OCI-LY7 (cell line): Measurements from ENCODE around the gene RIOK1. TPM values are rescaled to one million over a fixed set of nuclear protein-coding genes. Genes with fewer than 3 reads are reported as not detected.

Source experiments
- BruUV-seq: library from RNA; stranded (reverse); fragments of 400-500 nt; replicated peaks from 2 replicates; lab custom pipeline; 2021; lab: Mats Ljungman, UMichigan
- CTCF ChIA-PET: fragments of 300-600 bp; sonication (Branson Sonifier 250); formaldehyde crosslinking; loops from one replicate; lab custom pipeline; 2022; ENCODE audit warnings: antibody characterized with exemption; ENCODE audit not compliant: unreplicated experiment; lab: Charles Lee
- POLR2A ChIA-PET: fragments of 300-600 bp; sonication (Branson Sonifier 250); formaldehyde crosslinking; loops from one replicate; lab custom pipeline; 2022; ENCODE audit warnings: antibody characterized with exemption; lab: Charles Lee
- DNase-seq: peaks from one replicate; pipeline ENCODE4 v3.0.0-alpha.2; 2015; ENCODE audit warnings: low spot score
- H2AFZ ChIP-seq: fragments of 200-600 bp; sonication (generic), shearing (Covaris generic); 2 replicates; pipeline ENCODE4 v1.6.1; 2014; ENCODE audit warnings: mild to moderate bottlenecking, antibody characterized with exemption, low read length, moderate library complexity
- H3K27ac ChIP-seq: fragments of 200-600 bp; sonication (generic); 2 replicates; pipeline ENCODE4 v1.5.1; 2014; ENCODE audit warnings: mixed run types, low read depth, mild to moderate bottlenecking, moderate library complexity, low read length, inconsistent platforms; ENCODE audit not compliant: poor library complexity, severe bottlenecking
- H3K36me3 ChIP-seq: fragments of 200-600 bp; sonication (generic); 2 replicates; pipeline ENCODE4 v1.6.1; 2014; ENCODE audit warnings: mild to moderate bottlenecking, antibody characterized with exemption, low read length, moderate library complexity, mixed read lengths; ENCODE audit not compliant: insufficient read depth
- H3K4me1 ChIP-seq: fragments of 200-600 bp; sonication (generic); 2 replicates; pipeline ENCODE4 v1.5.1; 2014; ENCODE audit warnings: mild to moderate bottlenecking, low read length; ENCODE audit not compliant: insufficient read depth, poor library complexity, severe bottlenecking
- H3K4me2 ChIP-seq: fragments of 200-600 bp; sonication (generic); 2 replicates; pipeline ENCODE4 v1.6.1; 2014; ENCODE audit warnings: mild to moderate bottlenecking, low read length
- H3K4me3 ChIP-seq: fragments of 200-600 bp; sonication (generic); 2 replicates; pipeline ENCODE4 v1.5.1; 2014; ENCODE audit warnings: mild to moderate bottlenecking, low read depth, low read length; ENCODE audit not compliant: poor library complexity, severe bottlenecking
- H3K79me2 ChIP-seq: fragments of 200-600 bp; sonication (generic); 2 replicates; pipeline ENCODE4 v1.6.1; 2016; ENCODE audit warnings: low read depth, mild to moderate bottlenecking, low read length, moderate library complexity, mixed read lengths; ENCODE audit not compliant: insufficient read depth
- H3K9me2 ChIP-seq: fragments of 200-600 bp; sonication (generic); 2 replicates; pipeline ENCODE4 v1.6.1; 2016; ENCODE audit warnings: mild to moderate bottlenecking, low read length, mixed read lengths; ENCODE audit not compliant: insufficient read depth
- H3K9me3 ChIP-seq: fragments of 200-600 bp; sonication (generic); 2 replicates; pipeline ENCODE4 v1.6.1; 2014; ENCODE audit warnings: mild to moderate bottlenecking, mixed run types, low read length, mixed read lengths
- H4K20me1 ChIP-seq: fragments of 200-600 bp; sonication (generic); 2 replicates; pipeline ENCODE4 v1.6.1; 2014; ENCODE audit warnings: mild to moderate bottlenecking, antibody characterized with exemption, low read length, moderate library complexity, mixed read lengths; ENCODE audit not compliant: insufficient read depth
- CTCF ChIP-seq: fragments of 200-600 bp; sonication (generic); conservative IDR thresholded peaks from 2 replicates; pipeline ENCODE4 v1.5.1; 2014; ENCODE audit warnings: mild to moderate bottlenecking, antibody characterized with exemption, low read length, moderate library complexity, mixed read lengths
- EZH2phosphoT487 ChIP-seq: fragments of 200-600 bp; sonication (generic); IDR thresholded peaks from 2 replicates; pipeline ENCODE4 v1.6.1; 2018; ENCODE audit warnings: low read depth, borderline replicate concordance, mild to moderate bottlenecking, mixed run types, antibody characterized with exemption, low read length, moderate library complexity, mixed read lengths
- intact Hi-C: fragments of 100-400 bp; cut with micrococcal nuclease; formaldehyde crosslinking; loops from one replicate; pipeline ENCODE4 v1.10.0; 2022; ENCODE audit not compliant: unreplicated experiment
- total RNA-seq, 2 experiments: library from RNA; depleted of rRNA in 1 of 2; stranded (reverse); fragments of >200 nt in 1 of 2; shearing (Covaris generic) in 1 of 2; gene quantifications; 2 replicates each; pipeline ENCODE4 v1.2.3, GENCODE V29; 2014 to 2022

Gene RIOK1
- total RNA-seq, 2 experiments from 2014 or later, result 35.2 to 55.0 TPM

DNA sequence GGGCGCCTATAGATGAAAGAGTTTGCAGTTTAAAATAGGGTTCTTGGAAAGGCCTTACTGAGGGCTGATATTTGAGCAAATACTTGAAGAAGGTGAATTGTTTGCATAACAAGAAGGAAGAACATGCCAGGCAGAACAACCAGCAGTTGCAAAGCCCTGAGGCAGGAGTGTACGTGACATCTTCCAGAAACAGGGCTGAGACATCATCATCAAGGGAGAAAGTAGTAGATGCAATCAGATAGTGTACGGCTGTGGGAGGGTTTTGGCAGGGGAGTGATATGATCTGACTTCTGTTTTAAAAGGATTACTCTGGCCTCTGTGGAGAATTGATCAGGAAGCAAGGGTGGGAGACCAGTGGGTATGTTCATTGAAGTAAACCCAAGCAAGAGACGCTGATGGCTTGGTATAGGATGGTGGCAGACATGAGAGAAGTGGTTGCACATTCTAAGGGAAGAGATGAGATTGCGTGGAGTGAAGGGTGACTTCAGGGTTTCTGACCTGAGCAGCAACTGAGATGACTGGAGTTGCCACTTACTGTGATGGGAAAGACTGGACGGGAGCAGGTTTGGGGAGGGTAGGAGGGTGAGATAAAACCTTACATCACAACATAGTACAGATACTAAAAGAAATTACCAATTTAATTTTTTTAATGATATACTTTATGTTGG lies 28.8 kb downstream of the RIOK1 start:
- no peak overlapping the region for H3K4me2 ChIP-seq
- ChIA-PET POLR2A (interaction anchor here (0.6 kb wide), 1 partner anchor 101 kb away, joined by 10 read pairs; no protein-coding TSS in a partner anchor), CTCF (no interaction called here)
- no peaks in the 10 kb centered on the region for H3K9me3 ChIP-seq
- intact Hi-C loops, result no loop called here
- H3K79me2 ChIP-seq, result no peaks in the 10 kb centered on the region
- no TSS peak for BruUV-seq
- no peak overlapping the region for H3K4me3 ChIP-seq
- no peak overlapping the region for H3K27ac ChIP-seq
- H2AFZ ChIP-seq, result no peak overlapping the region
- H3K4me1 ChIP-seq, result no peaks in the 10 kb centered on the region
- no peak for DNase-seq
- H3K36me3 ChIP-seq, result peaks cover 69% of the 10 kb centered on the region
- no peaks in the 10 kb centered on the region; the same call in 1 of the 2 replicates for H4K20me1 ChIP-seq
- no peaks in the 10 kb centered on the region for H3K9me2 ChIP-seq
- TF ChIP-seq CTCF, result no peak
- no peak for TF ChIP-seq EZH2phosphoT487

DNA sequence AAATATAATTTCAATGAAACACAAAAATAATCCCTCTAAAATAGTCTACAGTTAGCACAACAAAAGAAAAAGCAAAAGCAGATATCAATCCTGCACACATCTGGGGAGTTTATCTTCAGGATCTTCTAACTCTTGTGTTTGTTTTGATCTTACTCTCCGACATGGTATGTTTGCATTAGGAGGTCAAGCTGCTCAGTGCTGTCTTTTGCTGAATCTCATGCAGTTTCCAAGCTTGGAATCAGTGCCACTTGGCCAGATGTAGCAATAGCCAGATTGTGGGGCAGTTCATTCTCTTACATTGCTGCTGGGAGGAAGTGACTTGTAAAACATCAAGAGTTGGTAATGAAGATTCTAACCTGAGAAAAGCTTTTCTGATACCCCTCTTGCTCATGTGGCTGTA lies 29.5 kb downstream of the RIOK1 start:
- POLR2A ChIA-PET, result interaction anchor here (0.6 kb wide), 1 partner anchor 100 kb away, joined by 10 read pairs; no protein-coding TSS in a partner anchor

More for the DNA sequence above, 29.5 kb downstream of the RIOK1 start:
- H3K36me3 ChIP-seq, result peaks cover 62% of the 10 kb centered on the region
- CTCF ChIA-PET, result no interaction called here
- H3K27ac ChIP-seq, result no peak overlapping the region
- H3K4me2 ChIP-seq, result no peak overlapping the region
- no peaks in the 10 kb centered on the region; the same call in 1 of the 2 replicates for H4K20me1 ChIP-seq
- DNase-seq, result no peak
- no peak overlapping the region for H3K4me3 ChIP-seq
- no peaks in the 10 kb centered on the region for H3K9me2 ChIP-seq
- intact Hi-C loops, result no loop called here
- no peak overlapping the region for H2AFZ ChIP-seq
- TF ChIP-seq EZH2phosphoT487 (no peak), CTCF (no peak)
- H3K4me1 ChIP-seq, result no peaks in the 10 kb centered on the region
- H3K9me3 ChIP-seq, result no peaks in the 10 kb centered on the region
- H3K79me2 ChIP-seq, result no peaks in the 10 kb centered on the region
- no TSS peak for BruUV-seq
